Smooth muscle cell (in vitro differentiated cells): ENCODE data around the gene ZFYVE19. TPM values are rescaled to one million over a fixed set of nuclear protein-coding genes. Genes with fewer than 3 reads are reported as not detected.

ENCODE experiments used
- DNase-seq: peaks from one replicate; lab custom pipeline; 2025; ENCODE audit not compliant: unreplicated experiment; lab: John Stamatoyannopoulos, UW
- H2AFZ ChIP-seq: fragments of 200-600 bp; sonication (generic); 2 replicates; pipeline ENCODE4 v1.6.0; 2016; ENCODE audit warnings: antibody characterized with exemption, low read depth, mild to moderate bottlenecking
- H3F3A ChIP-seq: fragments of 200-600 bp; sonication (generic); 2 replicates; pipeline ENCODE4 v1.6.0; 2017; ENCODE audit warnings: antibody characterized with exemption, low read depth
- H3K27ac ChIP-seq: fragments of 200-600 bp; sonication (generic); 2 replicates; pipeline ENCODE4 v1.5.1; 2016; ENCODE audit warnings: low read depth, mild to moderate bottlenecking
- H3K27me3 ChIP-seq: fragments of 200-600 bp; sonication (generic); 2 replicates; pipeline ENCODE4 v1.6.1; 2016; ENCODE audit warnings: low read depth, mild to moderate bottlenecking
- H3K36me3 ChIP-seq: fragments of 200-600 bp; sonication (generic); 2 replicates; pipeline ENCODE4 v1.5.1; 2016; ENCODE audit warnings: low read depth
- H3K4me1 ChIP-seq: fragments of 200-600 bp; sonication (generic); 2 replicates; pipeline ENCODE4 v1.5.1; 2016; ENCODE audit warnings: low read depth
- H3K4me2 ChIP-seq: fragments of 200-600 bp; sonication (generic); 2 replicates; pipeline ENCODE4 v1.6.0; 2016; ENCODE audit warnings: mild to moderate bottlenecking
- H3K4me3 ChIP-seq: fragments of 200-600 bp; sonication (generic); 2 replicates; pipeline ENCODE4 v1.5.1; 2016; ENCODE audit warnings: mild to moderate bottlenecking
- H3K79me2 ChIP-seq: fragments of 200-600 bp; sonication (generic); 2 replicates; pipeline ENCODE4 v1.6.0; 2016; ENCODE audit warnings: low read depth, mild to moderate bottlenecking
- H3K9ac ChIP-seq: fragments of 200-600 bp; sonication (generic); 2 replicates; pipeline ENCODE4 v1.6.0; 2016; ENCODE audit warnings: low read depth
- H3K9me3 ChIP-seq: fragments of 200-600 bp; sonication (generic); replicated peaks from 2 replicates; pipeline ENCODE4 v1.5.1; 2016; ENCODE audit warnings: low read depth
- H4K20me1 ChIP-seq: fragments of 200-600 bp; sonication (generic); 2 replicates; pipeline ENCODE4 v1.6.0; 2016; ENCODE audit warnings: low read depth
- WGBS: methylation state at CpG from one replicate; pipeline ENCODE4 v1.1.7; 2016; ENCODE audit warnings: low lambda C conversion rate; 5-methylcytosine and 5-hydroxymethylcytosine counted together
- polyA plus RNA-seq: library from polyadenylated mRNA; unstranded; fragments of >200 nt; fragmentation: Nextera tagmentation; extraction: Ambion mirVana; gene quantifications from 2 replicates; pipeline ENCODE4 v1.2.1, GENCODE V29; 2016
- total RNA-seq: library from RNA; depleted of rRNA; stranded (reverse); fragments of >200 nt; gene quantifications from 2 replicates; pipeline ENCODE4 v1.2.3, GENCODE V29; 2014
- TF ChIP-seq, protein P1 (sequence below): fragments of 200-600 bp; sonication (generic); IDR thresholded peaks from 2 replicates; pipeline ENCODE4 v1.5.1; 2017; ENCODE audit warnings: borderline replicate concordance, mild to moderate bottlenecking, antibody characterized with exemption; ENCODE audit not compliant: insufficient read depth, poor library complexity, severe bottlenecking

Gene ZFYVE19
- total and polyA plus RNA-seq, 2 experiments from 2014 or later, result 16.5 to 30.1 TPM

DNA sequence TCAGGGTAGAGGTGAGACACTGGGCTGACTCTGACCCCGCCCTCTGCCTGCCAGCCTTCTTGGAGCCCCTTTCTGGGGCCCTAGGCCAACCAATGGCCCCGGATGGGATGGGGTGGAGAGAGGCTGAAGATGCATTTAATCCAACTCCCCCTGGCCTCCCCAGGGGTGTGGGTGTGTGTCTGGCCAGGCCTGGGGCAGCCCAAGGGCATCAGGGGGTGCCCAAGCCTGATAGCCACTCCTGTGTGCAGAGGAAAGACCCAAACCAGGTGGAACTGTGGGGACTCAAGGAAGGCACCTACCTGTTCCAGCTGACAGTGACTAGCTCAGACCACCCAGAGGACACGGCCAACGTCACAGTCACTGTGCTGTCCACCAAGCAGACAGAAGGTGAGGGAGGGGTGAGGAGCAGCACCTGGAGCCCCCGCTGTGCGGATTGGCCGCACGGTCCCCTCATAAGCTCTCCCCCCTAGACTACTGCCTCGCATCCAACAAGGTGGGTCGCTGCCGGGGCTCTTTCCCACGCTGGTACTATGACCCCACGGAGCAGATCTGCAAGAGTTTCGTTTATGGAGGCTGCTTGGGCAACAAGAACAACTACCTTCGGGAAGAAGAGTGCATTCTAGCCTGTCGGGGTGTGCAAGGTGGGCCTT, 46.5 kb downstream of the ZFYVE19 start:
- H3K9ac ChIP-seq, result no peak overlapping the region
- H3K79me2 ChIP-seq, result no peaks in the 10 kb centered on the region
- H3K27me3 ChIP-seq, result no peaks in the 10 kb centered on the region
- H3K4me3 ChIP-seq, result no peak overlapping the region
- no peaks in the 10 kb centered on the region for H3F3A ChIP-seq
- no peaks in the 10 kb centered on the region for H3K36me3 ChIP-seq
- H3K27ac ChIP-seq, result no peak overlapping the region
- TF ChIP-seq, protein P1, sequence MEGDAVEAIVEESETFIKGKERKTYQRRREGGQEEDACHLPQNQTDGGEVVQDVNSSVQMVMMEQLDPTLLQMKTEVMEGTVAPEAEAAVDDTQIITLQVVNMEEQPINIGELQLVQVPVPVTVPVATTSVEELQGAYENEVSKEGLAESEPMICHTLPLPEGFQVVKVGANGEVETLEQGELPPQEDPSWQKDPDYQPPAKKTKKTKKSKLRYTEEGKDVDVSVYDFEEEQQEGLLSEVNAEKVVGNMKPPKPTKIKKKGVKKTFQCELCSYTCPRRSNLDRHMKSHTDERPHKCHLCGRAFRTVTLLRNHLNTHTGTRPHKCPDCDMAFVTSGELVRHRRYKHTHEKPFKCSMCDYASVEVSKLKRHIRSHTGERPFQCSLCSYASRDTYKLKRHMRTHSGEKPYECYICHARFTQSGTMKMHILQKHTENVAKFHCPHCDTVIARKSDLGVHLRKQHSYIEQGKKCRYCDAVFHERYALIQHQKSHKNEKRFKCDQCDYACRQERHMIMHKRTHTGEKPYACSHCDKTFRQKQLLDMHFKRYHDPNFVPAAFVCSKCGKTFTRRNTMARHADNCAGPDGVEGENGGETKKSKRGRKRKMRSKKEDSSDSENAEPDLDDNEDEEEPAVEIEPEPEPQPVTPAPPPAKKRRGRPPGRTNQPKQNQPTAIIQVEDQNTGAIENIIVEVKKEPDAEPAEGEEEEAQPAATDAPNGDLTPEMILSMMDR, result no peak
- no peaks in the 10 kb centered on the region for H3K9me3 ChIP-seq
- H3K4me2 ChIP-seq, result no peak overlapping the region
- DNase-seq, result no peak
- no peaks in the 10 kb centered on the region for H3K4me1 ChIP-seq
- peaks cover 1% of the 10 kb centered on the region for H4K20me1 ChIP-seq
- no peak overlapping the region for H2AFZ ChIP-seq
- 91% methylated on average over 16 of the region's 16 CpGs for WGBS

DNA sequence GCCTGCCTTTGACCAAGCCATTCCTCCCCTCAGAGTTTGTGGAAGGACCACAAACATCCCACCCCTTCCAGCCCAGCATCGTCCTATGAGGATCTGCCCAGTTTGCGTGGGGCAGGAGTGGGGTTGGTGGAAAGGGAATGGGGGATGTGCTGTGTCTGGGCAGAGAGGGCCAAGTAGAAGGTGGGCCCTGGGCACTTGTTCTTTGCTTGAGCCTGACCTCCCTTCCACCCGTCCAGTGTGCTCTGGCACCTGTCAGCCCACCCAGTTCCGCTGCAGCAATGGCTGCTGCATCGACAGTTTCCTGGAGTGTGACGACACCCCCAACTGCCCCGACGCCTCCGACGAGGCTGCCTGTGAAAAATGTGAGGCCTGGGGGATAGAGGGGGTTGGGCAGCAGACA, 47.3 kb downstream of the ZFYVE19 start:
- no peak overlapping the region for H3K27ac ChIP-seq
- H3K79me2 ChIP-seq, result no peaks in the 10 kb centered on the region
- 89% methylated on average over 10 of the region's 10 CpGs for WGBS
- no peaks in the 10 kb centered on the region for H3K9me3 ChIP-seq
- H3F3A ChIP-seq, result no peaks in the 10 kb centered on the region
- TF ChIP-seq, protein P1, result no peak
- H2AFZ ChIP-seq, result no peak overlapping the region
- H3K4me2 ChIP-seq, result no peak overlapping the region
- no peaks in the 10 kb centered on the region for H4K20me1 ChIP-seq
- DNase-seq, result no peak
- H3K27me3 ChIP-seq, result no peaks in the 10 kb centered on the region
- H3K9ac ChIP-seq, result no peak overlapping the region
- no peaks in the 10 kb centered on the region for H3K36me3 ChIP-seq
- no peaks in the 10 kb centered on the region for H3K4me1 ChIP-seq
- no peak overlapping the region for H3K4me3 ChIP-seq

DNA sequence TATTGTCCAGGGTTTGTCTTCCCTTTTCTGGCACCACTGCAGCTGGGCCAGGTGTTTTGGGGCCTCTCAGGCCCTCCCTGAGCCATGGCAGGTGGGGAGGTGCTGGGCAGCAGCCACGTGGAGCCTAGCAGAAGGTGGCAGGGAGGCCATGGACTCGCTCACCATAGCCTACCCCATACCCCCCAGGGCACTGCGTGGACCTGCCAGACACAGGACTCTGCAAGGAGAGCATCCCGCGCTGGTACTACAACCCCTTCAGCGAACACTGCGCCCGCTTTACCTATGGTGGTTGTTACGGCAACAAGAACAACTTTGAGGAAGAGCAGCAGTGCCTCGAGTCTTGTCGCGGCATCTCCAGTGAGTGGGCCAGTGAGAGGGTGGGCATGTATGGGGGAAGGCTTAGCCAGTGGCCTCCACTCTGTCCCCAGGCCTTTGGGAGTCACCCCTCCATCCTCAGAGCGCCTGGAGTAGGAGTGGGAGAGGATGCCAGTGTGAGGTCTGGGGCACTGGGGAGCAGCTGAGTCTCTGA, 48.9 kb downstream of the ZFYVE19 start:
- Histone ChIP-seq H2AFZ (no peak overlapping the region), H3K9me3 (no peaks in the 10 kb centered on the region), H3K4me1 (no peaks in the 10 kb centered on the region), H3K4me3 (no peak overlapping the region), H4K20me1 (no peaks in the 10 kb centered on the region), H3K27ac (no peak overlapping the region), H3F3A (no peaks in the 10 kb centered on the region), H3K9ac (no peak overlapping the region), H3K36me3 (no peaks in the 10 kb centered on the region), H3K27me3 (no peaks in the 10 kb centered on the region), H3K4me2 (no peak overlapping the region), H3K79me2 (no peaks in the 10 kb centered on the region)
- TF ChIP-seq, protein P1, result no peak
- DNase-seq, result no peak
- WGBS, result 93% methylated on average over 13 of the region's 13 CpGs

DNA sequence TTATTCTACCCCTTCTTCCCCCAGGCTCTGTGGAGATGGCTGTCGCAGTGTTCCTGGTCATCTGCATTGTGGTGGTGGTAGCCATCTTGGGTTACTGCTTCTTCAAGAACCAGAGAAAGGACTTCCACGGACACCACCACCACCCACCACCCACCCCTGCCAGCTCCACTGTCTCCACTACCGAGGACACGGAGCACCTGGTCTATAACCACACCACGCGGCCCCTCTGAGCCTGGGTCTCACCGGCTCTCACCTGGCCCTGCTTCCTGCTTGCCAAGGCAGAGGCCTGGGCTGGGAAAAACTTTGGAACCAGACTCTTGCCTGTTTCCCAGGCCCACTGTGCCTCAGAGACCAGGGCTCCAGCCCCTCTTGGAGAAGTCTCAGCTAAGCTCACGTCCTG, 49.9 kb downstream of the ZFYVE19 start:
- TF ChIP-seq, protein P1, result no peak
- Histone ChIP-seq H3K9ac (no peak overlapping the region), H3K9me3 (no peaks in the 10 kb centered on the region), H2AFZ (no peak overlapping the region), H4K20me1 (no peaks in the 10 kb centered on the region), H3K36me3 (no peaks in the 10 kb centered on the region), H3K4me1 (no peaks in the 10 kb centered on the region), H3K4me3 (no peak overlapping the region), H3K27ac (peak overlapping the region; percentile 66), H3F3A (no peaks in the 10 kb centered on the region), H3K27me3 (no peaks in the 10 kb centered on the region), H3K79me2 (no peaks in the 10 kb centered on the region), H3K4me2 (no peak overlapping the region)
- no peak for DNase-seq
- WGBS, result 93% methylated on average over 8 of the region's 8 CpGs
